Left kidney (tissue), 2 donors: ENCODE results near the gene CDPF1. TPM values are rescaled to one million over a fixed set of nuclear protein-coding genes. Genes with fewer than 3 reads are reported as not detected.

Experiments
- DNase-seq: peaks from one replicate; pipeline ENCODE4 v3.0.0-alpha.2; 2013
- polyA plus RNA-seq: library from polyadenylated mRNA; unstranded; fragments of 120-200 nt; gene quantifications from one replicate; pipeline ENCODE4 v1.2.1, GENCODE V29; 2013; ENCODE audit not compliant: insufficient read length

CDPF1 gene
- polyA plus RNA-seq, 1 donor, result 10.0 TPM

DNA sequence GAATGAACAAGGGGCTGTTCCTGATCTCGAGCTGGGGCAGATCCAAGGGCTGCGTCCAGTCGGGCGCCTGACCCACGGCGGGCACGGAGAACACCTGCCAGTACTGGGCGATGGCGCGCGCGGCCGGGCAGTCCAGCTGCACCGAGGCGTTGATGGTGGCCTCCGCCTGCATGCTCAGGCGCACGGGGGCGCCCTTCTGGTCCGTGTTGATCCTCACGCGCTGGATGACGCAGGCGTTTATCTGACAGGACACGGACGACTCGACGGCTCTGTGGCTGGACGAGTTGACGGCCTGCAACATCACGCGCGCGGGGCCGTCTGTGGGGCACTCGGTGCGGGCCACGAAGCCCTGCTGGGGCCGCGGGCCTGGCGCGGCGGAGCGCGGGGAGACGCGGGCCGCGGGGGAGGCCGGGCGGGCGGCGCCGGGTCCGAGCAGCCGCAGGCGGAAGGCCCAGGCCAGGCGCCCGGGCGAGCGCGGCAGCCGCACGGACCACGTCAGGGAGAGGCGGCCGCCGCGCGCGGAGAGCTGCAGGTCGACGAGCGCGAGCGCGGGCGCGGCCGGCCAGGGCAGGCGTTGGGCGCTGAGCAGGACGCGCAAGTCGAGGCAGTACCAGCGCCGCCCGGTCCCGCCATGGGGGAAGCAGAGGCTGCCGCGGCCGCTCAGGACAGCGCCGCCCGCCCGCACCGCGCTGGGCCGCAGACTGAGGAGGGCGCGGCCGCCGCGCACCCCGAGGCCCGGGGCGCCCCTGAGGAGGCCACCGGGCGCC lies 12.5 kb upstream of the CDPF1 start:
- no peak for DNase-seq

DNA sequence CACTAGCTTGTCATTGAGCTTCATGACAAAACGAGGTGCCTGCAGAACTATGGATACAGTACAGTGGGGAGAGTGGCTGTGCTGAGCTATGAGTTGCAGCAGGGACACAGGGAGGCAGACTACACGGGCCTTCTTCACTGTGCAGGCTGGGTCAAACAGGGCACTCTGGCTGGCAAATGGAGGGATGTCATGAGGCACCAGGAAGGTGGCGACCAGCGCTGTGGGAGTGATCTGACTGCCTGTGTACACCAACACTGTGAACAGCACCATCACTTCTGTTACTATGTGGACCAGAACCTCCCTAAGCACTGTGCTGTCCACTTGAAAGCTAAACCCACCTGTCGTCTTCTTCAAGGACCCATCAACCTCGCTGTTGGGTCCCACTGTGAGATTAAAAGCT lies 9.9 kb upstream of the CDPF1 start:
- no peak for DNase-seq

DNA sequence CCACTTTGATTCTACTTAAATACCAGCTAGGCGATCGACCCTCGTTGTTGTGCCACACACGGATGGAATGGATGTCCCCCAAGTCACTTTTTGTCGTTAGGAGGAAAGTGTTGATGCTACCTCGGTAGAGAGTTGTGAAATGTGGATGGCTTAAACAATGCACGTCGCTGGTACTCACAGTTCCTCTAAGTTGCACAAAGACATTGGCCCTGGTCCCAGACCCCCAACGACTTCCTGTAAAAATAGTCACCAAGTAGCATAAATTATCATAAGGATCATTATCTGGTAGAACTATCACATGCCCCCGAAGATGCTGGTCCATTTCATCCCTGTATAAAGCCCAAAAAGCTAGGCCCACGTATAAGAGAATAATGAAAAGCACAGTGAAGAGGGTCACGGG lies 9.3 kb upstream of the CDPF1 start:
- no peak for DNase-seq

DNA sequence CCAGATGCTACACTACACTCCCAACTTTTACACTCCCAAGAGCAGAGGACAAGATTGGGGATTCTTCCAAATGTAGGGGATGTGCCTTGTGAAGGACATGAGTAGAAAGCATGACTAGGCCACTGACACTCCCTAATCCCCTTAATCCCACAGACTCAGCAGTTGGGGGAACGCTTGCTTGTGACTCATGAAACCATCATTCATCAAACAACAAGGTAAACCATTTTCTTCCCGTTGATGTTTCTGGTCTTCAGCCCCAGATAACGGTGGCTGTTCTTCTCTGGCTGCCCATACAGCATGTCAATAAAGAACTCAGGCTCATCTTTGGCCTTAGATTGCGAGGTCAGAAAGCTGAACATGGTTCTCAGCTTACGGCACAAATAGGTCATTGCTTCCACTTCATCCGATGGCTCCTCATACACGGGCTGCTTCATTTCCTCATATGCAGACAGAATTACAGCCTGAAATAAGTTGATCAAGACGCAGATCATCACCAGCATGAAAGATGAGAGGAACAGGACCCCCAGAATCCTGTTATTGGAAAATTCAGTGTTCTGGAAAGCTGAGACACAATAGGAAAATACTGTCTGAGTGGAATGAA lies 6.4 kb upstream of the CDPF1 start:
- DNase-seq, result no peak

DNA sequence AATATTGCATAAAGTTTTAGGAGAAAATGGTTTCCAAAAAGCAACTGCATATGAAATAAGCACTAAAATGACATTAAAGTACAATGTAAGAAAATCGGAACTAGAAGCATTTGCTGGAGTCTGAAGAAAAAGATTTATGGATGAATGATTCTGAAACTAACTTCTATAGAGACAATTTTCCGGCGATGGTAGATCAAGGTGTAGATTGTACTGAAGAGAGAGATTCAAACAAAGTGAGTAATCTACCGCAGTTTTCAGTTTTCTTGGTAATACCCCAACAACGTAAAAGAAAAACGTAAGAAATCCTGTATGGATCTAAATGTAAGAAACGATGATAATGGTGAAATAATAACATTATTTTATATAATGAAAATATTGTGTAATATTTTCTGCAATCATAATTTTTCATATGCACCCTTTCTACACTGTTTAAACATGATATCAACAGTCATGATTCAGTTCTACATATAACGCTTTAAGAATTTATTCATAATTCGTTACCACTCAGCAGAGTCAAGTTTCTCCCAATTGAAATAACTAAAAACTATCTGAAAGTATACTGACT lies 1.8 kb upstream of the CDPF1 start:
- DNase-seq, result no peak

DNA sequence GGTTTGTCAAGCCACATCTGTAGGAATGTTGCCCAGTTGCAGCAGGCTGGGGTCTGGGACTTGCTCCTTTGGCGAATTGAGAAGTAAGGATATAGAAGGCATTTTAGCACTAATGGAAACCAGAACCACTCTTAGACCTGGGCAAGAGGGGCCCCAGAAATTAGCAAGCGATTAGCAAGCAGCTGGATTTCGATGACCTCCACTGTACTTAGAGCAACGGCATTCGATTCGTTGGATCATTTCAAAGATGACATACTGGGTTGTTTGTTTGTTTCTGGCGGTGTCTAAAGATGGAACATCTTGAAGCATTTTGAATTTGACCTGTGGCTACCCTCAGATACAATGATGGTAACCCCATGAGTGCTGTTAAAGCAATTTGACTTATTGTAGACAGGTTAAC lies 1.2 kb upstream of the CDPF1 start:
- no peak for DNase-seq

DNA sequence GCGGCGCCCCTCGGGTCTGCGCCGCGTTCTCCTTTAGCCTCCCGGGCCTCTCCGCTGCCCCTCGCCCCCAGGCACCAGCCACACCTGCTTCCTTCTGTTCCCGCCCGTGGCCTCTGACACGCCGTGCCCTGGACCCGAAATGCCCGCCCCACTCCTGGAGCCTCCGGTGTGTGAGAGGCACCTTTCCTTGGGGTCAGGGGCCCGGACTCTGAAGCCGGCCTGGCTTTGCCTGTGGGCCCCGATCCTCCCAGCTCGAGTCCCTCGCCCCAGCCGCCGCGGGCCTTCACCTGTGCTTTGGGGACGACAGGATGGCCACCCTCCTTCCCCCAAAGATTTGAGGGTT lies 661 bp upstream of the CDPF1 start:
- DNase-seq, result no peak

DNA sequence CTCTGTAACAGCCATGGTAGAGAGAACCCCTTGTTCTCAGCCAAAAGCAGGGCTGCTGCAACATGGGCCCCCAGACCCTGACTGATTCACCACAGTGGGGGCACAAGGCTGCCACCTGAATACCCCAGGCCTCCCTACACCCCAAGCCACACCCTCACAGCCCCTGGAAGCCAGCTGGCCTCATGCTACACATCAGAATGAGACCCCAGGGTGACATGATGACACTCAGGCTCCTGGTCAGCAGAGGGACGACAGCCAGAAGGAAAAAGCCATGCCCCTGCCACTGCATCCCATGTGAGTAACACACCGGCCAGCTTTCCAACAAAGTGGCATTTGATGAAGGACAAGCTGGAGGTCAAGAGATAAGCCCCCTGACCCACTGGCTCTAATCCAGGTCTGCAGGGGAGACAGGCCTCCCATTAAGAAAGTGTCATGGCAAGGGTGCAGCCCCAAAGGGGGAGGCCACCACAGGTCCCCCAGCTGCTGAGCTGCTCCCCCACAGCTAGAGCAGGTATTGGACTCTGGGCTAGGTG lies 2.6 kb downstream of the CDPF1 start:
- DNase-seq, result no peak

DNA sequence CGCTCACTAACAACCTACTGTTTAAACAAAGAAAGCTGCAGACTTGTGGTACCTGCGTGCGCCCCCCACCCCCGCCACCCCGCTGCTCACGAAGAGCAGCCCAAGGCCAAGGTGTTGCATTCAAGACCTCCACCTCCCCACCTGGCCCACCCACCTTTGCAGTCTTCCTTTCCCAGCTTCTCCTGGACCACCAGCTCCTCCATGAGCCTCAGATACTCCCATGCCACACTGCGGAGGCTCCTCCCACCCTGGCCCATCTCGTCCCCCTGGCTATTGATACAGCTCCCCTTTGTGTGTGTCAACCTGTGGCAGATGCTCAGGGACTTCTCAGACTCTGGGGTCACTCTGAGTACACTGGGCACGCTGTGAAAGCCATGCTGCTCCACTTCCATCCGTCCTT lies 3.9 kb downstream of the CDPF1 start:
- no peak for DNase-seq

DNA sequence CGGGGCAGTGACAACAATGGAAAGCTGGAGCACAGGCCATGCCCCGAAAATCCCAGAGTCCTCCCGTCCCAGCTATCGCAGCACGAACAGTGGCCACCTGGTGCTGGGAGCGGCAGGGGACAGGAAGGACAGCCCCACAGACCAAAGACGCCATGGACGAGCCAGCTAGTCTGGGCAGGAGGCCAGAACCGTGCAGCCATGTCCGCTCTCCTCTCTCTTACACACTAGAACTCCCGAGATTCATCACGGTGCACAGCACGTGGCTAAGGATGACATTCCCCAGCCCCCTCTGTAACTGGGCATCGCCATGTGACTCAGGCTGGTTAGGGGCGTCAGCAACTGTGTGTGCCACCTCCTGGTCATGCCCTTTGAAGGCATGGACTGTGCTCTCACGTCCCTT lies 4.6 kb downstream of the CDPF1 start:
- DNase-seq, result no peak

DNA sequence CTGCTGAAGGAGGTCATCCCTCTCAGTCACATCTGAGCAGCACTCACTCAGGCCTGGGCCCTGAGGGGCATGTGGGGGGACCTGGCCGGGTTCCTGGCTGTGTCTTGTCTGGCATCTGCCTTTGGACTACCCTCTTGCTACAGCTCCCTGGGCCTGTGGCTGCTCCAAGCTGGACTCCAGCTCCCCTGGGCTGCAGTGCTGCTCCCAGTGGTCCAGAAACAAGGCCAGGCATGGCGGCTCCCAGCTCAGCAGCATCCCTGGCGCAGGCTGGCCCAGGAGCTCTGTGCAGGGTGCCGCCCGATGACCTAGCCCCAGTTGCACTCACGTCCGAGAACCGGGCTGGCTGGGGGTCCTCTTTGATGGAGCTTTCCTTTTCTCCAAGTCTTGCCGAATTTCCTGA lies 5.3 kb downstream of the CDPF1 start:
- no peak for DNase-seq

DNA sequence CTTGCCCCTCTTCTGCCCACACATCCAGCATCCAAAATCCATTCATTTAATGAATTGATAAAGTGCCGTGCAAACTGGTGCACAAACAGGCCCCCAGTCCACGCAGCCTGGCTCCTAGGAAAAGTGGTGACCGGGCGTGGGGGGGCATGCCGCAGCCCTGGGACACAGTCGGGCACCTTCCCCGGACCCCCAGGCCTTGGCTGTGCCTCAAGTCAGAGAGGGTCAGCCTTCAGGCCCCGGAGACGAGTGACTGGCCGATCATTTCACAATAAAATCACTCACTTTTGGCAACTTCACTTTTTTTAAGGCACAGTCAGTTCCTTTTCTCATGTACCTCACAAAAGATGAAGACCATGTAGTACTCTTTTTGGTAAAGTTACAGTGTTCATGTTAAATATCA lies 8.0 kb downstream of the CDPF1 start:
- DNase-seq, result no peak

DNA sequence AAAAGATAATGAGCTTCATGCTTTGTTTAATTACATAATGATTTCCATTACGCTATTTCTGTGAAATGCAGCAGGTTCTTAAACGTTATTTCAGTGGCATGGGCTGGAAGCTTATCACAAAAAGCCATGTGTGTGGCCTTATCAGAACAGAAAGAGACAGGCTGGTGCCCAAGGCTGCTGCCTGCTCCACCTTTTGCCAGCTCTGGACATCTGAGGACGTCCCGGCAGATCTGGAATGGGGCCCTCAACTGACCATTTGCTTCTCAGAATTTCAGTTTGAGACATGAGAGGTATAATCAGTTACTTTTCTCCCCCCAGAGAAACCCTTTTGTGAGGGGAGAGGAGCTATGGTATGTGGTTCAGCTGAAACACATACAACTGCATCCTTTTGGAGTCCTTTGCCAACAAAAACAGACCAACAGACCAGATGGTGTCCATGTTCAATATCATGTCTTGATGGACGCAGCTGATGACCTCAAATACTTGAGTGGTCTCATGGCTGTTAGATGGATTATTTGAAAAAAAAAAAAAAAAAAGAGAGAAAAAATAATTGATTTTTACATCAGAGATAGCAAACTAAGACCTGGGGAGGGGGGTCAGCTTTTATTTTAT lies 8.6 kb downstream of the CDPF1 start:
- no peak for DNase-seq

DNA sequence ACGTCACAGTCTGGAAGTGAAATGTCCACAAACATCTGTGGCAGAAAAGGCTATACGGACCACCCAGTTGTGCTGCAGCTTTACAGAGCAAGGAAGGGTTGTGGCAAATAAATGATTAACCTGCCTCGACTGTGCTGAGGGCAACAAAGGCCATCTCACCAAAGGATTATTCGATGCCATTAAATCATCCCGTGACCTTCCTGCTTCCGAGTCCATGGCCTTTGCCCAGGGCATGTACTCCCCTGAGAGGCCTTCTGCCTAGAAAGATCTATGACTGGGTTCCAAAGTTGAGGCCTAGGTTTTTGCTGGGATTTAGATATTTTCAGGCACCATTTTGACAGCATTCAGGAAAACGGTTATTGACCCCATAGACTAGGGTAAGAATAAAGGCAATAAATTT lies 9.2 kb downstream of the CDPF1 start:
- DNase-seq, result no peak

DNA sequence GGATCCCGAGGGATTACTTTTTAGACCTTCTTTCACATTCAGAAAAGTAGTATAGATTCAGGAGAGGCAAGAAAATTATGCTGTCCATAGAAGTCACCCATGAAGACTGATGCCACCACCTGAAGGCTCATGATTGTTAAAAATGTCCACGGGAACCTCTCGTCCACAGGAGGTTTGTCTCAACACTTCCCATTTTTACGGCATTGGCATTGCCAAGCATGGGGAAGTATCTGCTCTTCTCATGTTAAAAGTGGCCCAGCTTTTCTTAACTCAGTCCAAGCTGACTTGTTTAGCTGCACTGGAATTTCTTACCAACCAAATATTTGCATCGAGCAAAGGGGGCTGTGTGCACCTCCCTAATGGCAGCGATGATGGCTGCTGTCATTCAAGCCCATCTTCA lies 9.6 kb downstream of the CDPF1 start:
- DNase-seq, result no peak

DNA sequence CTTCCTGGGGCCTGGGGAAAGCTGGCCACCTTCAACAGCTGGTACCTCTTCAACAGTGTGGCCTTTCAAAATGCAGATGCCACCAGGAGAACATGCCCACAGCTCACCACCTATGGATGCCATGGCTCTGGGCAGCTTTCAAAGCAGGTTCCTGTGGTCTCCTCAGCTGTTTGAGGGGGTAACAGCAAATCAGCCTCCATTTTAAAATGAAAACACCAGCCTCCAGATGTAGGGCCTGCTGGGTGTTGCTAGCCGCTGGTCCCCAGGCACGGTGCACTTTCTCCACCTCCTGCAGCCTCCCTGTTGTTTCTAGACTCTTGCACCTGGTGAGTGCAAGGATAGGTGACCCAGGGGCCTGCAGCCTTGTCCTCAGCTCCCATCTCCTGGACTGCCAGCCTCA lies 10.0 kb downstream of the CDPF1 start:
- DNase-seq, result no peak

DNA sequence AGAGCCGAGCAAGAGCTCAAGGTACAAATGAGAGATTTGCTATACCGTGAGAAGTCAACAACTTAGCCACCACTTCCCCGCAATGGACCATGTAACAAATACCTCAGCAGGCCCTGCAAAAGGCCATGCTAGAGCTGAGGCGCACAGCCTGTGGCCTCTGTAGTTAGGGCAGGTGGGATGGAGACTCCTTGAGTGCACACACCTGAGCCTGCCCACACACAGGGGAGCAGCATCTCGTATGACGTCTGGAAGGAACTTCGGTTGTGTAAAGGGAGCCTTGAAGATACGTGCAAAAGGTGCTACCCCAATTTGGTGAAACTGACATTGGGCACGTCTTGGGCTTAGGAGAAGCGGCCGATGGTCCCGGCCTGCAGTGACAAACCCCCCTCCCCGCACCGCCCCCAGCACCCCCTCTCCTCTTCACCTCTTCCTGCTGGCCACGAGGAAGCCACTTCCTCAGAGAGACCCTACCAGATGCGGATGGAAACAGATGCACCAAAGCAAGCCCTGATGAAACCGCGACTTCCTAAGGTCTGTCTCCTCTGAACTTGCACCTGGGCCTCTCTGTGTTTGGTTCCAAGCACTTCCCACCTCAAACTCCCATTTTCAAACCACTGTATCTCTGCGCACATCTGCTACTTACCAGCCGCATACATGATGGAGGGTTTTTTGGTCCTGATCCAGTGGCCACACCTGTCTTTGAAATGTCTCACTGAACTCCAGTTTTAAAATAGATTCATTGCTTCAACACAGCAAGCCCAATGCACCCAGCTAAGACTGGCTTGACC lies 10.6 kb downstream of the CDPF1 start:
- no peak for DNase-seq

DNA sequence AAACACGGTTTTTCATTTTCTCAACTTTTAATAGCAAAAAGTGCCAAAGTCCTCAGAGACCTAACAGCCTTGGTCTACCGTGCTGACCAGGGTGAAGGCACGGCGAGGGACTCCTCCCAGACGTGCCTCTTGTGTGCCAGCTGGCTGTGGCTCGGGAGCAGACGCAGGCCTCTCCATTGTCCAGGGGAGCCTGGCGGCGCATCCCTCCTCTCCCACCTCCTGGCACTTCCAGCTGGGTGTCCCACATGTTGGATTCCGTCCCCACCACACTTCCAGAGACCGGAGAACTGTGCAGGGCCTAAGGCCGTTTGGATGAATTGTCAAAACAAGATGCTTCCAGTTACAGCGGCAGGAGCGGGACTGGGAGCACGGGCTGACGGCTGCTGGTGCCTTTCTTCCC lies 11.6 kb downstream of the CDPF1 start:
- no peak for DNase-seq

DNA sequence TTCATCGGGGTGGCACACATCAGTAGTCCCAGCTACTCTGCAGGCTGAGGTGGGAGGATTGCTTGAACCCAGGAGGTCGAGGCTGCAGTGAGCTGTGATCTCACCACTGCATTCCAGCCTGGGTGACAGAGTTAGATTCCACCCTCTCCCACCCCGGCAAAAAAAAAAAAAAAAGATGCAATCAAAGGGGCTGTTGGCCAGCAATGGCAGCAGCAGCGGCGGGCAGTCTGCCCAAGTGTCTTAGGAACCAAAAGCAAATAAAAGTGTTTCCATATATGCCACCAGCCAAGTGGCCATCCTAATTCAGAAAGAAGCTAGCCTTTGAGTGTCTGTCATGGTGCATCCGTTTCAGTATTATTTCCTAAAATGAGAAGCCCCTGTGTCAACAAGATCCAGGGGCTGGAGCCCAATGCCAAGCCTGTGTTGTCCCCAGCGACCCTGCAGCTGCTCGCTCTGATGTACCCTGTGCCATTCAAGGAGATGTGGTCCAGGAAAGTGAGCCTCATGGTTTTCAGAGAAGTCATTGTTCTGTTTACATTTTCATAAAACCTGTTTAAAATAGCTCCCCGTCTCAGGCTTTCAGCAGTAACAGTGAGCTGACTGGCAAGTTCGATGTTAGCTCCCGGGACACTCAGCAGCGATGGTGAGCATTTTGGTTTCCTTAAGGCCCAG lies 12.5 kb downstream of the CDPF1 start:
- DNase-seq, result no peak

DNA sequence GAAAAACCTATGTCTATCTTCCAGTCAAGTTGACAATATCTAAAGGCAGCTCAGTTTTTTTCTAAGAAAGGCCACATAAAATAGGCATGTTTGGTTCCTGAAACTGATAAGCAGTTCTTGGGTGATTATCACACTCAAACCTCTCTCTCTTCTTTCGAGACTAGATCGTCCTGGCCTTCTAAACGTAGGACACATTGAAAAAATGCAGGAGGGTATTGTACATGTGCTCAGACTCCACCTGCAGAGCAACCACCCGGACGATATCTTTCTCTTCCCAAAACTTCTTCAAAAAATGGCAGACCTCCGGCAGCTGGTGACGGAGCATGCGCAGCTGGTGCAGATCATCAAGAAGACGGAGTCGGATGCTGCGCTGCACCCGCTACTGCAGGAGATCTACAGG lies 15.1 kb downstream of the CDPF1 start:
- no peak for DNase-seq

DNA sequence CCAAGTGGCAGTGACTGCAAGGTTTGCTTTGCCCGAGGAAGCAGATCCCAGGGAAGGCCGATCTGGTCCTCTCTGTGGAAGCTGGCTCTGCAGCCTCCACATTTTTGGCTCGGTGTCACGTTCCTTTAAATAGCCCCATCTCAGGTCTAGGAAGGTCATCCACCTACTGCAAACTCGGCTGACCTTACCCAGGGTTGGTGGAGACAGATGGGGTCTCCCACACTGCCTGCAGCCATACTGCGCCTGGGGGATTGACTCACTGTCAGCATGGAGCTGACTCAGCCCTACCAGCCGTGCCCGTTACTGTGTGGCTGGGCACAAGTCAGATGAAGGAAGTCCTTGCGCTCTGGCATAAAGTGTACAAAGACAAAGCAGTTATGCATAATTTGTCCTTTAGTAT lies 16.9 kb downstream of the CDPF1 start:
- no peak for DNase-seq
